Sigmoid colon (tissue), 4 donors: ENCODE results near the gene NXN.

Source experiments
- CTCF ChIP-seq, 4 experiments: fragments of 450-650 bp in 3 of 4; fragments of 200-600 bp in 1 of 4; IDR thresholded peaks; one replicate each; pipeline ENCODE4 v1.5.1; 2016 to 2019; ENCODE audit warnings: antibody characterized with exemption in 4 of 4, mild to moderate bottlenecking in 3 of 4, moderate library complexity in 2 of 4
- EP300 ChIP-seq, 4 donors: sonication (generic); formaldehyde crosslinking; IDR thresholded peaks; one replicate each; pipeline ENCODE4 v1.6.1; 2017; ENCODE audit warnings: antibody characterized with exemption in 4 of 4
- POLR2A ChIP-seq, 2 donors: fragments of 450-650 bp; IDR thresholded peaks; one replicate each; pipeline ENCODE4 v1.6.1; 2016; ENCODE audit warnings: antibody characterized with exemption in 2 of 2, mild to moderate bottlenecking in 2 of 2, moderate library complexity in 2 of 2
- POLR2AphosphoS5 ChIP-seq, 4 donors: sonication (generic); formaldehyde crosslinking; IDR thresholded peaks; one replicate each; pipeline ENCODE4 v1.6.1; 2017; ENCODE audit warnings: antibody characterized with exemption in 4 of 4

GRCh38 chr17:946510-947236 is 32.9 kb downstream of the NXN start:
- TF ChIP-seq CTCF (IDR thresholded peaks at IDR 0.05) (no peak), POLR2A (IDR thresholded peaks at IDR 0.05) (no peak), POLR2AphosphoS5 (IDR thresholded peaks at IDR 0.05) (no peak), EP300 (IDR thresholded peaks at IDR 0.05) (no peak)
